BJ (cell line): ENCODE data around the gene CHD9. TPM values are rescaled to one million over a fixed set of nuclear protein-coding genes. Genes with fewer than 3 reads are reported as not detected.

Source experiments
- CTCF ChIA-PET: fragments of 350-600 bp; formaldehyde crosslinking; extraction: SDS; loops from one replicate; lab custom pipeline; 2021; ENCODE audit warnings: antibody characterized with exemption, inconsistent platforms; lab: Yijun Ruan, JAX
- POLR2A ChIA-PET: fragments of 300-600 bp; sonication (Branson Sonifier 250); formaldehyde crosslinking; extraction: SDS; loops from one replicate; lab custom pipeline; 2021; ENCODE audit warnings: antibody characterized with exemption; lab: Charles Lee
- DNase-seq: peaks from one replicate; pipeline ENCODE4 v3.0.0-alpha.2; 2011; ENCODE audit warnings: low read depth
- H3K27me3 ChIP-seq: 2 replicates; pipeline ENCODE4 v1.6.0; 2011; ENCODE audit warnings: low read length; ENCODE audit not compliant: control insufficient read depth, insufficient read depth
- H3K36me3 ChIP-seq: 2 replicates; pipeline ENCODE4 v1.5.1; 2011; ENCODE audit warnings: low read length; ENCODE audit not compliant: control insufficient read depth, insufficient read depth
- H3K4me3 ChIP-seq: 2 replicates; pipeline ENCODE4 v1.5.1; 2011; ENCODE audit warnings: low read depth, mild to moderate bottlenecking, control low read depth, low read length
- polyA plus RNA-seq: library from polyadenylated mRNA; depleted of rRNA; stranded (reverse); fragments of >200 nt; gene quantifications from 2 replicates; pipeline ENCODE4 v1.2.3, GENCODE V29; 2011
- TF ChIP-seq, protein P1 (sequence below): IDR thresholded peaks from 2 replicates; pipeline ENCODE4 v1.5.1; 2011; ENCODE audit warnings: low read depth, mild to moderate bottlenecking, control low read depth, inconsistent platforms, low read length, moderate library complexity; ENCODE audit not compliant: insufficient read depth

The CHD9 gene
- polyA plus RNA-seq, 1 experiment: 13.1 TPM

DNA sequence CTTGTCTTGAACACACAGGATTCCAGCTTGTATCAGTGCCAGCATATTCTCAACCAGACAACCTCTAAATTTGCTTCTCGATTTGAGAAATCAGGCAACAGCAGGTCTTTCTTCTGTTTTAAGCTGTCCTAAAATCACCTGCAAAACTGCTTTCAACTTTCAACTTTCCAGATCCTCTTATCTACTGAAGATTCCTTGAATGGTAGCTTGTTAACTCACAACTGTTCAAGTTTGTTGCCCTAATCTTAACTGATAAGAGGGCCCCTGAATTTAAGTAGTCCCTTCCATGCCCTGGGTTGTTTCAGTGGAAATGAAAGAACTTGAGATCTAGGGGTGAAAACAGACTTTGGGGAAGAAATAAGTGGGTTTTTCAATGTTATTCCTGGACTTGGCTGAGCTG, 57.2 kb downstream of the CHD9 start:
- Histone ChIP-seq H3K4me3 (no peak overlapping the region), H3K36me3 (no peaks in the 10 kb centered on the region), H3K27me3 (no peaks in the 10 kb centered on the region)
- TF ChIP-seq, protein P1, sequence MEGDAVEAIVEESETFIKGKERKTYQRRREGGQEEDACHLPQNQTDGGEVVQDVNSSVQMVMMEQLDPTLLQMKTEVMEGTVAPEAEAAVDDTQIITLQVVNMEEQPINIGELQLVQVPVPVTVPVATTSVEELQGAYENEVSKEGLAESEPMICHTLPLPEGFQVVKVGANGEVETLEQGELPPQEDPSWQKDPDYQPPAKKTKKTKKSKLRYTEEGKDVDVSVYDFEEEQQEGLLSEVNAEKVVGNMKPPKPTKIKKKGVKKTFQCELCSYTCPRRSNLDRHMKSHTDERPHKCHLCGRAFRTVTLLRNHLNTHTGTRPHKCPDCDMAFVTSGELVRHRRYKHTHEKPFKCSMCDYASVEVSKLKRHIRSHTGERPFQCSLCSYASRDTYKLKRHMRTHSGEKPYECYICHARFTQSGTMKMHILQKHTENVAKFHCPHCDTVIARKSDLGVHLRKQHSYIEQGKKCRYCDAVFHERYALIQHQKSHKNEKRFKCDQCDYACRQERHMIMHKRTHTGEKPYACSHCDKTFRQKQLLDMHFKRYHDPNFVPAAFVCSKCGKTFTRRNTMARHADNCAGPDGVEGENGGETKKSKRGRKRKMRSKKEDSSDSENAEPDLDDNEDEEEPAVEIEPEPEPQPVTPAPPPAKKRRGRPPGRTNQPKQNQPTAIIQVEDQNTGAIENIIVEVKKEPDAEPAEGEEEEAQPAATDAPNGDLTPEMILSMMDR: no peak
- DNase-seq: no peak
- POLR2A ChIA-PET: interaction anchor here (1.2 kb wide), 1 partner anchor 21 kb away, joined by 3 read pairs; no protein-coding TSS in a partner anchor
- CTCF ChIA-PET: interaction anchor here (1.5 to 2.0 kb wide), 2 partner anchors 18 to 57 kb away, joined by 3 to 9 read pairs; partner anchors contain the start of gene CHD9

DNA sequence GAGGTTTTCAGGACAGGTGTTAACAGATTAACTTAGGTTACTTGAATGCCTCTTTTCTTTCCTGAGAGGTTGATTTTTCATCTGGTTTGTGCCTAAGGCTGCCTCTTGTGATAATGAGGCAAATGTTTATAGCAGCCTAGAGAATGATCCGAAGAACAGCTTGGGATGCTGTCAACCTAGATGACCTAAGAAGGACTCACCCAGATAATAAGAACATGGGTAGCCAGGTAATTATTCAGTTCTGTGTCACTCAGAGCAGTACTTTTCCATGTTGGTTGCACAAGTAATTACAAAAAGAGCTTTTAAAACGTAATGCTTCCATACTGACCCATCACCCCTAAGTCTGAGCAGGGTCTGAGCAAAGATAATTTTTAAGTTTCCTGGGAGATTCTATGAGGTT, 60.3 kb downstream of the CHD9 start:
- Histone ChIP-seq H3K36me3 (no peaks in the 10 kb centered on the region), H3K27me3 (no peaks in the 10 kb centered on the region), H3K4me3 (no peak overlapping the region)
- POLR2A ChIA-PET: no interaction called here
- TF ChIP-seq, protein P1: no peak
- CTCF ChIA-PET: interaction anchor here (0.9 to 1.0 kb wide), 2 partner anchors 9 to 15 kb away, joined by 5 read pairs; no protein-coding TSS in a partner anchor
- no peak for DNase-seq

DNA sequence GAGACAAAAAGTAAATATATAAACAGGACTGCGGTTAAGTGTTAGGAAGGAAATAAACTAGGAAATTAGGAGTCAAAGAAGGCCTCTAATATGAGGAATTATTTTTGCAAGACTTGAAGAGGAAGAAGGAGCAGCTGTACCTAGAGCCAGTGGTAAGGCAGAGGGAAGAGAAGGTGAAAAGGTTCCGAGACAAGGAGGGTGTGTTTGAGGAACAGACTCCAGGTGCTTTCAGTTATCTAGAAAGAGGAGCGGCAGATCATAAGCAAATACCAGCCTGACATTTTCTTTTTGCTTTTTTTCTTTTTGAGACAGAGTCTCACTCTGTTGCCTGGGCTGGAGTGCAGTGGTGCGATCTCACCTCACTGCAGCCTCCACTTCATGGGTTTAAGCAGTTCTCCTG, 61.0 kb downstream of the CHD9 start:
- TF ChIP-seq, protein P1: no peak
- no peak for DNase-seq
- no peak overlapping the region for H3K4me3 ChIP-seq
- H3K36me3 ChIP-seq: no peaks in the 10 kb centered on the region
- H3K27me3 ChIP-seq: no peaks in the 10 kb centered on the region
- POLR2A ChIA-PET: no interaction called here
- CTCF ChIA-PET: no interaction called here

DNA sequence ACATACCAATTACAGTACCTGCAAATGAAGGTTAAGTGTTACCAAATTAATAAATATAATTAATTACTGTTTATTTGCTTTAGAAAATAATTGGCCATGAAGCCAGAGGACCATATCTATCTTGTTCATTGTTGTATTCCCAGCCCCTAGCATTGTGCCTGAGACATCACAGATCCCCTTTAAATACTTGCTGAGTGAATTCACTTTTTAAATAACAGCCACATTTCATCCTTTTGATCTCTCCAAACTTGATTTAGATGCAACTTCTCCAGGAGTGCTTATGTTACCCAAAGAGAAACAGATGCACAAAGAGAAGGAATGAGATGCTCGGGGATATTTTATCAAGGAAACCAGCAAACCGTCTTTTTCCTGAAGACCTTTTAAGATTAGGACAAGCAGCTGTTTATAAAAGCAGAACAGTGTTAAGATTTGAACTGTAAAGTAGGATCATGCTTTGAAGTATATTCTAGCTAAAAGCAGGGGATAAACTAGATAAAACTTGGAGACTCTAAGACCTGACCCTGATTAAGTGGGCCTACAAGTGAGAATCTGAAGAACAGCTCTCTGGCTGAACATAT, 66.3 kb downstream of the CHD9 start:
- no peak for DNase-seq
- CTCF ChIA-PET: interaction anchor here (0.8 to 1.5 kb wide), 4 partner anchors 9 to 66 kb away, joined by 3 to 4 read pairs (median 3); no protein-coding TSS in a partner anchor
- no peaks in the 10 kb centered on the region for H3K27me3 ChIP-seq
- H3K36me3 ChIP-seq: no peaks in the 10 kb centered on the region
- TF ChIP-seq, protein P1: no peak
- H3K4me3 ChIP-seq: no peak overlapping the region
- POLR2A ChIA-PET: interaction anchor here (0.5 kb wide), 1 partner anchor 24 kb away, joined by 12 read pairs; no protein-coding TSS in a partner anchor

DNA sequence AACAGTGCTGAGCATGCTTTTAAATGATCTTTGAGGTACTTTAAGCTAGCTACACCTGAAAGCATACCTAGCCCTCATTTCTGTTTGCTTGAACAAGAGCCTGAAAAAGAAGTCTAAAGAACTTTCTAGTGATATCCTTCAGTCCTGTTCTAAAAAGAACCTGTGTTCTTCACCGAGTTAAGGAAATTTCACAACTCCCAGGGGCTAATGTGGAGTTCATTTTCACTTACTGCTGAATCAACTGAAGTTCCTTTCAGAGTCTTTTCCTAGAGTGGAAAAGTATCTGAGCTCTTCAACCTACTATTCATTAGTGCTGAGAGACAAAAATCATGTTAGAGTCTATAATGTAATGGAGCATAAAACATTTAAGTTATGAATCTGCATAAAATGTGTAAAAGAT, 66.9 kb downstream of the CHD9 start:
- TF ChIP-seq, protein P1: no peak
- H3K36me3 ChIP-seq: no peaks in the 10 kb centered on the region
- no peak overlapping the region for H3K4me3 ChIP-seq
- ChIA-PET POLR2A (no interaction called here), CTCF (interaction anchor here (0.8 to 1.5 kb wide), 4 partner anchors 9 to 66 kb away, joined by 3 to 4 read pairs (median 3); no protein-coding TSS in a partner anchor)
- DNase-seq: no peak
- H3K27me3 ChIP-seq: no peaks in the 10 kb centered on the region
